Thymus (tissue), 11 donors: ENCODE data around the gene SHC3. TPM values are rescaled to one million over a fixed set of nuclear protein-coding genes. Genes with fewer than 3 reads are reported as not detected.

Experiments
- DNase-seq, 9 donors: peaks; one replicate each; pipeline ENCODE4 v3.0.0-alpha.2; 2013; ENCODE audit warnings: low spot score in 9 of 9, low read depth in 6 of 9, missing footprints in 1 of 9
- H3K27ac ChIP-seq, 2 donors: one replicate each; pipeline ENCODE4 v1.5.1; 2013; ENCODE audit warnings: control low read depth in 1 of 2, low read depth in 1 of 2, low read length in 1 of 2, mild to moderate bottlenecking in 1 of 2, moderate library complexity in 1 of 2
- H3K27me3 ChIP-seq, 2 donors: one replicate each; pipeline ENCODE4 v1.5.1; 2013; ENCODE audit warnings: low read length in 1 of 2; ENCODE audit not compliant: control insufficient read depth in 2 of 2, insufficient read depth in 1 of 2
- H3K36me3 ChIP-seq, 2 donors: one replicate each; pipeline ENCODE4 v1.5.1; 2013; ENCODE audit warnings: low read length in 1 of 2, mild to moderate bottlenecking in 1 of 2, moderate library complexity in 1 of 2; ENCODE audit not compliant: control insufficient read depth in 2 of 2, insufficient read depth in 2 of 2
- H3K4me1 ChIP-seq, 2 donors: one replicate each; pipeline ENCODE4 v1.5.1; 2013; ENCODE audit warnings: low read length in 2 of 2; ENCODE audit not compliant: control insufficient read depth in 2 of 2, insufficient read depth in 2 of 2
- H3K4me3 ChIP-seq, 2 donors: one replicate each; pipeline ENCODE4 v1.5.1; 2013; ENCODE audit warnings: low read length in 2 of 2, control low read depth in 1 of 2, mild to moderate bottlenecking in 1 of 2
- H3K9me3 ChIP-seq, 2 donors: one replicate each; pipeline ENCODE4 v1.5.1; 2013; ENCODE audit warnings: low read length in 1 of 2, mild to moderate bottlenecking in 1 of 2; ENCODE audit not compliant: control insufficient read depth in 2 of 2, insufficient read depth in 1 of 2
- WGBS: extraction: QIAGEN DNeasy Blood & Tissue Kit; methylation state at CpG from one replicate; pipeline ENCODE4 v1.1.7; 2013; 5-methylcytosine and 5-hydroxymethylcytosine counted together
- polyA plus RNA-seq: library from polyadenylated mRNA; stranded (reverse); fragments of 200-250 nt; gene quantifications from one replicate; pipeline ENCODE4 v1.2.3, GENCODE V29; 2013
- total RNA-seq: library from RNA; stranded (reverse); fragments of 120-200 nt; gene quantifications from one replicate; pipeline ENCODE4 v1.2.4, GENCODE V29; 2013
- donor health status: healthy.

Gene SHC3
- total and polyA plus RNA-seq, 2 donors, result 0.05 to 0.16 TPM

DNA sequence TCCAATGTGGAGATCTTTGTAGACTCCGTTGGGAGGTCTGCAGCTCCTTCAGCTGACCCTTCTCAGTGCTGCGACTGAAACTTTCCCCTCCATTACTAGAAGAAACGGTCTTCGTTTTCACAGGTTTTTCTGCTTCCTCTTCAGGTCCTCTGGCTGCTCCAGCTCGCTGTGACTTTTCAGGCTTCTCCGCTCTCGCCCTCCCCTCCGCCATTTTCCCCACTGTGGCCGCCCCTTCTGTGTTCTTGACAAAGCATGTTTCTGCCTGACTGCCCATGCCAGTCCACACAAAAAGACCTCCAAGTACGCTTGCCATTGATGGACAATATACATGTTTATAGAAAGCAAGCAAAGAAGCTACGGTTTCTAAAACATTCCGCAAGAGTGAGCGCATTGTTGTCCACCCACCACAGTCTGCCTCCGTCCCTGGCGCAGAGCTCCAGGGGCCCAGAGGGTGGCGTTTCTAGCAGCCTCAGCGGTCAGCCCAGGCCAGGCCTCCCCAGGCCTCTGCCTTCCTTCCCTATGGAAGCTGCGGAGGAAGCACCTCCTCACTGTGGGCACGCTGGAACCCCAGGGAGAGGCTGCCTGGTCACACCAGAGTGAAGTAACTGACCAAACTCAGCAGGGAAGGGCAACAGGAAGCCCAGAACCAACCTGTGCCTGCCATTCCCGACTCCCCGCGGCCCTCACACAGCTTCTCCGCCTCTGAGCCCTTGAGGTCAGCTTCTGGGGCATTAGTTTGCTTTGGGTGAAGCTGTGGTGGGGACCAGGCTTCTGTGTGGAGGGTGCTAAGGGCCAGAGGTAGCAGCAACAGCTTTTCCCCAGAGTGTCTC, 207.3 kb downstream of the SHC3 start:
- Histone ChIP-seq H3K9me3 (peaks cover 1 to 7% of the 10 kb centered on the region in 2 donors), H3K36me3 (no peaks in the 10 kb centered on the region), H3K27me3 (peaks cover 0 to 13% of the 10 kb centered on the region in 2 donors), H3K4me3 (no peak overlapping the region), H3K27ac (no peak overlapping the region), H3K4me1 (peaks cover 4 to 13% of the 10 kb centered on the region in 2 donors)
- no peak for DNase-seq
- 90% methylated on average over 23 of the region's 23 CpGs for WGBS

DNA sequence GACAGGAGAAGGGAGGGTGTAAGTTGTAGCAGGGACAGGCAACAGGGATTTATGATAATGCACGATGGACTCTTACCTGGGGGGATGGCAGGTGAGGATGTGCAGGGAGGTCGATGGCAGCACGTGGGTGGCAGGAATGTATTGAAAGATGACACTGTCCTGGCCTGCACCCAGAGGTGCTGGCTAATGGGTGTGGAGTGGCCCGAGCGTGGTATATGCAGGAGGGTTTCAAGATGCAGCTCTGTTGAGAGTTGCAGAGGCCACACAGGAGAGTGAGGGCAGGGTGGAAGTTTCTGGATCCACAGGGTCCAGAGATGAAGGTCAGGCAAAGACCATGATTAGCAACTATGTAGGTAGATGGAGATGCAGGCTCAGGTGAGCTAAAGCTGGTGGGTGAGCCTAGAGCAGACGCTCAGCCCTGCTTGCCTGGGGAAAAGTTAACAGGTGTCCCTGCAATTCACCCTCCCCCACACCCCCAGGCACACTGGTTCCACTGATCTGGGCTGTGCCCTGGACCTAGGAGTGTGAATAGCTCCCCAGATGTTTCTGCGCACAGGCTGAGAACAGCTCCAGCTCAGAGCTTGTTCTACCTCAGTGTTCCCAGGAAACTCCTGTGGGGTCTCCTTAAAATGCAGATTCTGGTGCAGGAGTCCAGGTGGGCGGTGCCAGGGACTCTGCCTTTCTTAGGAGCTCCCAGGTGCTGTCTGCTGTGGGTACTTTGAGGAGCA, 208.8 kb downstream of the SHC3 start:
- peaks cover 4 to 13% of the 10 kb centered on the region in 2 donors for H3K4me1 ChIP-seq
- DNase-seq, result peak in 1 of 9 donors; percentile 29
- peaks cover 1 to 7% of the 10 kb centered on the region in 2 donors for H3K9me3 ChIP-seq
- no peak overlapping the region for H3K4me3 ChIP-seq
- H3K27ac ChIP-seq, result no peak overlapping the region
- no peaks in the 10 kb centered on the region for H3K36me3 ChIP-seq
- H3K27me3 ChIP-seq, result peaks cover 0 to 8% of the 10 kb centered on the region in 2 donors
- WGBS, result 80% methylated on average over 8 of the region's 8 CpGs

DNA sequence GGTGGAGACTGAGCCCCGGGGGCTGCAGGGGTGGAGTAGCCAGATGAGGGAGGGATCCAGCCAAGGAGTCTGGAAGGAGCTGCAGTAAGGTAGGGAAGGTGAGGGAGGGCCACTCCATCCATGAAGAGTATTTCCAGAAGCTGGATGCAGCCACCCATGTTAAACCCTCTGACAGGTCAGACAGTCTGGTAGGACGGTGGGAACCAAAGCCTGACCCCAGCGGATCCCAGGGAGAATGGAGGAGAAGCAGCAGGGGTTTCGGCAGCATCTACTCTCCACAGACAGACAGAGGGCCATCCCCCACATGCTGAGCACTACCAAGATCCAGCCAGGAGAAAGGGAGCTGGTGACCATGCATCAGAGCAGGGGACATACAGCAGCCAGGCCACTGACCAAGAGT, 209.8 kb downstream of the SHC3 start:
- Histone ChIP-seq H3K4me3 (no peak overlapping the region), H3K36me3 (no peaks in the 10 kb centered on the region), H3K27me3 (peaks cover 0 to 8% of the 10 kb centered on the region in 2 donors), H3K4me1 (peaks cover 4 to 13% of the 10 kb centered on the region in 2 donors), H3K9me3 (peaks cover 1 to 7% of the 10 kb centered on the region in 2 donors), H3K27ac (no peak overlapping the region)
- 92% methylated on average over 4 of the region's 4 CpGs for WGBS
- no peak for DNase-seq

DNA sequence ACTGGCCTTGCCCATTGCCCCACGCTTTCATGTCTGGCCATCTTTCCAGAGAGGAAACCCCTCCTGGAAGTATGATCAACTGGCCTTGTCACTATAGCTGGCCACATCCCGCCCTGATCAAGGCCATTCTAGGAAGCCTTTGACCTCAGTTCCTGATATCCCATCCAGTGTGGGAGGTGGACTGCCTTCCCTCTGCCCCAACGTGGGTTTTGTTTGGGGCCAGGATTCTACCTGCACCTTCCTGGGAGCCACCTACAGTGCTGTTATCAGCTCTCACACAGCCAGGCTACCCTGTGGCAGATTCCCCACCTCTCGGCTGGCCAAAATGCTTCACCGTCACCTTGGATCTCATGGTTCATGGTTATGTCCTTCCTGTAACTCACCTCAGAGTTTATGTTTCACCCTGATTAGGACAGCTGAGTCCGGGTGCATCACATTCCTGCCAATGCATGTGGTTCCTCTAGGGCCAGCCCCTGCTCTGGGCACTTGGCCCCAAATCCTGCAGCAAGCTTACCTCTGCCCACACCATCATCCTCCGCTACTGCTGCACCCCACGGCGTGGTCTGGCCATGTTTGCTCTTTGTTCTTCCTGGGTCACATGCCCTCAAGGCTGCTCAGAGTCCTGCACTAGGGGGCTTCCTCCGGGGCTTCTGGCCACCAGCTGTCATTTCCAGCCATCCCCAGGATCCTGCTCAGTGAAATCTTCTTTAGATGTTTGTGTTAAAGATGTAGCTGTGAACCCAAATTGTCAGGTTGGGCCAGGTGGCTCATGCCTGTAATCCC, 211.5 kb downstream of the SHC3 start:
- Histone ChIP-seq H3K27me3 (peaks cover 0 to 8% of the 10 kb centered on the region in 2 donors), H3K9me3 (no peaks in the 10 kb centered on the region), H3K4me1 (peaks cover 4 to 9% of the 10 kb centered on the region in 2 donors), H3K36me3 (no peaks in the 10 kb centered on the region), H3K27ac (no peak overlapping the region), H3K4me3 (no peak overlapping the region)
- DNase-seq, result no peak
- 86% methylated on average over 10 of the region's 10 CpGs for WGBS

DNA sequence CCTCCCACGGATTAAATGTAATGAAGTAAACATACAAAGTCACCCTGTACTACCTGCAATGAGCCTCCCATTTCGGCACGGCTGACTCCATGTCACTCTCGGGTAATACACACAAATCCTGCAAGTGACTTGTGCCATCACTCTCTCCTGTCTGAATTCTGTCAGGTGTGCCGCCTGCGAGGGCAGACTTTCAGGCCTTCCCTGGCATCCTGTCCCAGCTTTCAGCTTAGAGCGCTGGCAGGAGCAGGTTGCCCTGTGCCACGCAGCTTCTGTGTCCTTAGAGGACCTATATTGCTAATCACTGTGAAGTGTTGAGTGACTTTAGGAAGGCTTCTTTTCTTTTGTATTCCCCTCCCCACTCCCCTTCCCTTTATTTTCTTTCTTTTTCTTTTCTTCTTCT, 213.1 kb downstream of the SHC3 start:
- Histone ChIP-seq H3K4me3 (no peak overlapping the region), H3K36me3 (no peaks in the 10 kb centered on the region), H3K27ac (no peak overlapping the region), H3K9me3 (no peaks in the 10 kb centered on the region), H3K27me3 (peaks cover 0 to 8% of the 10 kb centered on the region in 2 donors), H3K4me1 (peaks cover 4 to 9% of the 10 kb centered on the region in 2 donors)
- DNase-seq, result no peak
- 95% methylated on average over 8 of the region's 8 CpGs for WGBS

DNA sequence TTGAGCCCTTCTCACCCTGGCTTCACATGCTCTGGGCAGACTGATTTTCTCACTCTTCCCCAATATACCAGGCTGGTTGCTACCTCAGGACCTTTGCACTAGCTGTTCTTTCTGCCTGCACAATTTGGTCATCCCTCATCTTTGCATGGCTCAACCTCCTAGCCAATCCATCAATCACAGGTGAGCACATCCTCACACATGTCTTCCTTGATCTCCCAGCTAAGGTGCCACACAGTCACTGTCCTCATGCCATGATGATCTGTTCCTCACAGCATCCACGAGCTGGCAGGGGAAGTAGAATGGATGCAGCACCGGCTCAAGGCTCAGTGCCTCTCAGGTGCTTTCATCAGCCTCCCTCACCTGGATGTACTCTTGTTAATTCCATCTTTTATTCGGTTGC, 218.0 kb downstream of the SHC3 start:
- DNase-seq, result no peak
- Histone ChIP-seq H3K4me1 (peaks cover 16 to 18% of the 10 kb centered on the region in 2 donors), H3K4me3 (no peak overlapping the region), H3K27me3 (no peaks in the 10 kb centered on the region), H3K36me3 (no peaks in the 10 kb centered on the region), H3K27ac (no peak overlapping the region), H3K9me3 (no peaks in the 10 kb centered on the region)
- 91% methylated on average over 3 of the region's 3 CpGs for WGBS

DNA sequence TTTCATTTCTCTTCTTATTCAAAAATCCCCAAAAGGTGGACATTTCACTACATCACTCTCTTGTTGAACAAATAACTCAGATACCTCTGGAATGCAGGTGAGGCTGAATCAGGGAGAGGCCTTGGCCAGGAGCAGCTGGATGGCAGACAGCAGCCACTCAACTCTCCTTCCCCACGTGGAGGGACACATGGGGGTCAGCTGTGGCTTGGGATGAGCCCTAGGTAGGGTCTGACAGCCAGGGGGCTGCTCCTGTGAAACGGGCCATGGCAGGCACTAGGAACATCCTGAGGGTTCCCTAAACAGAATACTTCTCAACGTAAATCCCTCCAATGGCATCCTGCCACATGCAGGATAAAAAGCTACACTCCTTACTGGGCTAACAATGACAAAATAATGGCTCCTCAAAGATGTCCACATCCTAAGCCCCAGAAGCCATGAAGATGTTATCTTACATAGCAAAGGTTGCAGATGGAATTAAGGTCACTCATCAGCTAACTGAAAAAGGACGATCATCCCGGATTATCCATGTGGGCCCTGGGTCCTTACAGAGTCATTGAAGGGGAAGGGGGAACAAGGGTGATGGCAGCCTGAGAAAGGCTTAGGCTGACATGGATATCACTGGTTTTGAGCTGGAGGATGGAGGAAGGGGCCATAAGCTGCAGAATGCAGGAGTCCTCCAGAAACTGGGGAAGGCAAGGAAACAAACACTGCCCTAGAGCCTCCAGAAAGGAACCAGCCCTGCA, 218.7 kb downstream of the SHC3 start:
- Histone ChIP-seq H3K4me1 (peaks cover 23 to 26% of the 10 kb centered on the region in 2 donors), H3K36me3 (no peaks in the 10 kb centered on the region), H3K4me3 (no peak overlapping the region), H3K27me3 (no peaks in the 10 kb centered on the region), H3K27ac (no peak overlapping the region), H3K9me3 (no peaks in the 10 kb centered on the region)
- DNase-seq, result no peak
- WGBS, result 93% methylated on average over 5 of the region's 5 CpGs

DNA sequence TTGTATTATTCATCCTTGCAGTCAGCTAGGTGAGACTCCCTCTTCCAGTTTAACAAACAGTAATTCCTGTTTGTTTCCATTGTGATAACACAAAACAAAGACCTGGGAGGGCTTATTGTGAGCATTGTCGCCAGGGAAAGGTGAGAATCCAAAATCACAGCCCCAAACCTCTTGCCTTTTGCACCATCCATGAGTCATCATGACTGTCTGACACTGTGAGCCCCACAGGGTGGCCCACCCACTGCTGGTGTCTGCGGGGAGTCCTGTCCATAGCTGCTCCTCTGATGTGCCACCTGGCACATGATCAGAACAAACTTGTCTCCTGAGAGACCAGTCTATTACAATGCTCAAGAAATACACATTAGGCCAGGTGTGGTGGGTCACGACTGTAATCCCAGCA, 221.1 kb downstream of the SHC3 start:
- WGBS, result 69% methylated on average over 3 of the region's 3 CpGs
- no peak overlapping the region for H3K4me3 ChIP-seq
- no peak for DNase-seq

More for the DNA sequence above, 221.1 kb downstream of the SHC3 start:
- Histone ChIP-seq H3K36me3 (no peaks in the 10 kb centered on the region), H3K4me1 (peaks cover 33 to 45% of the 10 kb centered on the region in 2 donors), H3K9me3 (no peaks in the 10 kb centered on the region), H3K27me3 (no peaks in the 10 kb centered on the region), H3K27ac (no peak overlapping the region)
